ENCODE results near the gene CAMSAP2.

Gene CAMSAP2

DNA sequence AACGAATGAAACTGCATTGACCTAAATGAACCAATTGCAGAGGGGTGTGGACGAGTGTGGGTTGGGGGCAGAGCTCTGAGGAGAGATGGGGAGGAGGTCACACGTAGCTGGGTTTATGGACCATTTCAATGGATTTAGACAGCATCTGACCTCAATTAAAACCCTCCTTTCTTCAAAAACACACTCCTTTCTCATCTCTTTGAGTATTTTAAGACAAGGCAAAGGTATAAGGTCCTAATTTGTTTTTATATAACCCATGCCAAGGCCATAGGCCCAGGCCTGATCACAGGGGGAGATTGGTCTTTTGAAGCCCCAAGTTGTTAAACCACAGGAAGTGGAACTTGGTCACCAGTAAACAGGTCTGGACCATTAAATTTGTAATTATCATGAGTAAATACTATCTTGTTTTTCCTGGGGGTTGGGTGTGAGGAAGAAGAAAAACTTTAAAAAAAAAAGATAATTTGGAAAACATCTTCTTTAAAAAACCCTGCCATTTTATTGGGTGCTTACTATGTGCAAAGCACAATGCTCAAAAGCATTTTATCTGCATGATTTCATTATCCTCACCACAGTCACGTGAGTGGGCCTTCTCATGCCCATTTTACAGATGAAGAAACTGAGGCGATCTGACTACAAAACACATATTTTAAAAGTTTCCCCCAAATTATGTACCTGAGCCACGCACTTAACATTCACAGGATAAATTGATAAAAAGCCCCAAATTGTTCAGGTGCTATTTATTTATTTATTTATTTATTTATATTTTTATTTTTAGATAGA, 147.1 kb downstream of the CAMSAP2 start:
- Histone ChIP-seq H2AFZ (ENCODE audit: low read length) (no peak overlapping the region), H3K9me3 (ENCODE audit: low read length) (no peaks in the 10 kb centered on the region), H3K79me2 (ENCODE audit: insufficient read depth, low read length) (no peaks in the 10 kb centered on the region), H3K4me1 (ENCODE audit: insufficient read depth, low read length, severe bottlenecking) (no peaks in the 10 kb centered on the region), H3K4me2 (ENCODE audit: low read length) (no peak overlapping the region), H3K4me3 (ENCODE audit: low read depth, low read length, poor library complexity, severe bottlenecking) (no peak overlapping the region), H4K20me1 (ENCODE audit: insufficient read depth, low read length) (no peaks in the 10 kb centered on the region), H3K36me3 (ENCODE audit: insufficient read depth, low read length) (no peaks in the 10 kb centered on the region), H3K9me2 (ENCODE audit: low read depth, low read length) (no peaks in the 10 kb centered on the region), H3F3A (ENCODE audit: insufficient read depth, low read length) (no peaks in the 10 kb centered on the region), H3K27me3 (ENCODE audit: insufficient read depth, low read length) (no peaks in the 10 kb centered on the region), H3K9ac (ENCODE audit: low read length) (no peak overlapping the region), H3K27ac (ENCODE audit: low read depth, low read length, poor library complexity, severe bottlenecking) (no peak overlapping the region)
- TF ChIP-seq, protein P1, sequence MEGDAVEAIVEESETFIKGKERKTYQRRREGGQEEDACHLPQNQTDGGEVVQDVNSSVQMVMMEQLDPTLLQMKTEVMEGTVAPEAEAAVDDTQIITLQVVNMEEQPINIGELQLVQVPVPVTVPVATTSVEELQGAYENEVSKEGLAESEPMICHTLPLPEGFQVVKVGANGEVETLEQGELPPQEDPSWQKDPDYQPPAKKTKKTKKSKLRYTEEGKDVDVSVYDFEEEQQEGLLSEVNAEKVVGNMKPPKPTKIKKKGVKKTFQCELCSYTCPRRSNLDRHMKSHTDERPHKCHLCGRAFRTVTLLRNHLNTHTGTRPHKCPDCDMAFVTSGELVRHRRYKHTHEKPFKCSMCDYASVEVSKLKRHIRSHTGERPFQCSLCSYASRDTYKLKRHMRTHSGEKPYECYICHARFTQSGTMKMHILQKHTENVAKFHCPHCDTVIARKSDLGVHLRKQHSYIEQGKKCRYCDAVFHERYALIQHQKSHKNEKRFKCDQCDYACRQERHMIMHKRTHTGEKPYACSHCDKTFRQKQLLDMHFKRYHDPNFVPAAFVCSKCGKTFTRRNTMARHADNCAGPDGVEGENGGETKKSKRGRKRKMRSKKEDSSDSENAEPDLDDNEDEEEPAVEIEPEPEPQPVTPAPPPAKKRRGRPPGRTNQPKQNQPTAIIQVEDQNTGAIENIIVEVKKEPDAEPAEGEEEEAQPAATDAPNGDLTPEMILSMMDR (IDR thresholded peaks at IDR 0.05; ENCODE audit: low read length) = no peak
- no peak for TF ChIP-seq EZH2 (IDR thresholded peaks at IDR 0.05; ENCODE audit: borderline replicate concordance, low read length)

DNA sequence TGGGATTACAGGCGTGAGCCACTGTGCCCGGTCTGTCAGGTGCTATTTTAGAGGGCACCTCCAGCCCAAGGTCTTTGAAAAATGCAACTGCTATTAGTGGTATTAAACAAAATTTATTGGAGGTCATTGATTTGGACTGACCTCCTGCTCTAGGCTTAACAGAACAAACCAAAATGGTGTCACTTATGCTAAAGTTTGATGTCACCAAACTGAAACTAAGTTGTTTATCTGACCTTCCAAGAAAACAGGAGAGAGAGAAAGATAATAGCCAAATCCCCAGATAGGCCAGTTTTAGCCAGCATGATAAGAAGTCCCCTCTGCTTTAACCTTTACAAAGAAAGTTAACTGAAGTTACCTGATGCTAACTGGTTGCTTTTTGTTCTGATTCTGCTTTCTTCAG, 147.9 kb downstream of the CAMSAP2 start:
- no peak overlapping the region for H3K4me2 ChIP-seq (ENCODE audit: low read length)
- no peaks in the 10 kb centered on the region for H3K36me3 ChIP-seq (ENCODE audit: insufficient read depth, low read length)
- H3K9me3 ChIP-seq (ENCODE audit: low read length) = no peaks in the 10 kb centered on the region
- H3K27me3 ChIP-seq (ENCODE audit: insufficient read depth, low read length) = no peaks in the 10 kb centered on the region
- no peaks in the 10 kb centered on the region for H3K4me1 ChIP-seq (ENCODE audit: insufficient read depth, low read length, severe bottlenecking)
- H3K9ac ChIP-seq (ENCODE audit: low read length) = no peak overlapping the region
- H2AFZ ChIP-seq (ENCODE audit: low read length) = no peak overlapping the region
- H3F3A ChIP-seq (ENCODE audit: insufficient read depth, low read length) = no peaks in the 10 kb centered on the region
- no peak overlapping the region for H3K27ac ChIP-seq (ENCODE audit: low read depth, low read length, poor library complexity, severe bottlenecking)
- H4K20me1 ChIP-seq (ENCODE audit: insufficient read depth, low read length) = no peaks in the 10 kb centered on the region
- no peaks in the 10 kb centered on the region for H3K79me2 ChIP-seq (ENCODE audit: insufficient read depth, low read length)
- no peaks in the 10 kb centered on the region for H3K9me2 ChIP-seq (ENCODE audit: low read depth, low read length)
- H3K4me3 ChIP-seq (ENCODE audit: low read depth, low read length, poor library complexity, severe bottlenecking) = no peak overlapping the region
- TF ChIP-seq EZH2 (IDR thresholded peaks at IDR 0.05; ENCODE audit: borderline replicate concordance, low read length) = no peak
- TF ChIP-seq, protein P1 (IDR thresholded peaks at IDR 0.05; ENCODE audit: low read length) = no peak

DNA sequence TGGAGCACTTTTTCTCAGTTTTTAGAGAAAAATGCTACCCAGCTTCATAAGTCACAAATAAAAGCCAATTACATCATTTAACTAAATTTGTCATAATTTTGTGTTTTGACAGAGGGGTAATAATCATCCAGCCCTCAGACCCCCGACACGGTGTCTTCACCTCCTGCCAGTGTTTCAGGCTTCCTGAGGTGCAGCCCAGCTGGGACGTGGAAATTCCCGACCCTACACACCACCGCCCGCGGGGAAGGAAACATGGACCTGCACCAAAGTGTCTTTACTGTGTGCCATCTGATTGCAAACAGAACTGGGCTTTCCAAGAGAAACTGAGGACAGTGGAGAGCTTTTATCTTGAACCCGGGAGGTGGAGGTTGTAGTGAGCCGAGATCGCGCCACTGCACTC, 148.3 kb downstream of the CAMSAP2 start:
- Histone ChIP-seq H3K9ac (ENCODE audit: low read length) (no peak overlapping the region), H3K27me3 (ENCODE audit: insufficient read depth, low read length) (no peaks in the 10 kb centered on the region), H3F3A (ENCODE audit: insufficient read depth, low read length) (no peaks in the 10 kb centered on the region), H3K27ac (ENCODE audit: low read depth, low read length, poor library complexity, severe bottlenecking) (no peak overlapping the region), H2AFZ (ENCODE audit: low read length) (no peak overlapping the region), H3K9me2 (ENCODE audit: low read depth, low read length) (no peaks in the 10 kb centered on the region), H3K9me3 (ENCODE audit: low read length) (no peaks in the 10 kb centered on the region), H4K20me1 (ENCODE audit: insufficient read depth, low read length) (no peaks in the 10 kb centered on the region), H3K4me3 (ENCODE audit: low read depth, low read length, poor library complexity, severe bottlenecking) (no peak overlapping the region), H3K4me1 (ENCODE audit: insufficient read depth, low read length, severe bottlenecking) (no peaks in the 10 kb centered on the region), H3K79me2 (ENCODE audit: insufficient read depth, low read length) (no peaks in the 10 kb centered on the region), H3K36me3 (ENCODE audit: insufficient read depth, low read length) (no peaks in the 10 kb centered on the region), H3K4me2 (ENCODE audit: low read length) (no peak overlapping the region)
- TF ChIP-seq EZH2 (IDR thresholded peaks at IDR 0.05; ENCODE audit: borderline replicate concordance, low read length) = no peak
- TF ChIP-seq, protein P1 (IDR thresholded peaks at IDR 0.05; ENCODE audit: low read length) = no peak
